Neural cell (in vitro differentiated cells): ENCODE results near the gene PDE2A. TPM values are rescaled to one million over a fixed set of nuclear protein-coding genes. Genes with fewer than 3 reads are reported as not detected.

ENCODE experiments used
- H2AFZ ChIP-seq: fragments of 200-600, 300-800 bp; sonication (generic), shearing (Covaris generic); 2 replicates; pipeline ENCODE4 v1.6.0; 2014; ENCODE audit warnings: low read depth, mild to moderate bottlenecking, antibody characterized with exemption, low read length, moderate library complexity
- H3F3A ChIP-seq: fragments of 200-600 bp; shearing (Covaris generic); 2 replicates; pipeline ENCODE4 v1.6.1; 2016; ENCODE audit warnings: mild to moderate bottlenecking, moderate library complexity, mixed read lengths, antibody characterized with exemption, low read length; ENCODE audit not compliant: insufficient read depth, poor library complexity, severe bottlenecking
- H3K27ac ChIP-seq: fragments of 200-600, 300-800 bp; sonication (generic), shearing (Covaris generic); 2 replicates; pipeline ENCODE4 v1.5.1; 2014; ENCODE audit warnings: mild to moderate bottlenecking, low read length, moderate library complexity
- H3K27me3 ChIP-seq: fragments of 300-800, 200-600 bp; sonication (generic), shearing (Covaris generic); 2 replicates; pipeline ENCODE4 v1.6.0; 2014; ENCODE audit warnings: mild to moderate bottlenecking, low read depth, low read length, moderate library complexity; ENCODE audit not compliant: insufficient read depth
- H3K36me3 ChIP-seq: fragments of 300-800, 200-600 bp; sonication (generic), shearing (Covaris generic); 2 replicates; pipeline ENCODE4 v1.5.1; 2014; ENCODE audit warnings: mild to moderate bottlenecking, antibody characterized with exemption, low read length, moderate library complexity; ENCODE audit not compliant: insufficient read depth
- H3K4me2 ChIP-seq: fragments of 300-800, 200-600 bp; sonication (generic), shearing (Covaris generic); 2 replicates; pipeline ENCODE4 v1.6.0; 2014; ENCODE audit warnings: mild to moderate bottlenecking, low read length
- H3K4me3 ChIP-seq: fragments of 300-800, 200-600 bp; sonication (generic), shearing (Covaris generic); 2 replicates; pipeline ENCODE4 v1.5.1; 2014; ENCODE audit warnings: mild to moderate bottlenecking, low read length, moderate library complexity
- H3K79me2 ChIP-seq: fragments of 200-600 bp; shearing (Covaris generic); replicated peaks from 2 replicates; pipeline ENCODE4 v1.6.0; 2014; ENCODE audit warnings: mild to moderate bottlenecking, low read length, moderate library complexity; ENCODE audit not compliant: insufficient read depth
- H3K9ac ChIP-seq: fragments of 300-800, 200-600 bp; sonication (generic), shearing (Covaris generic); 2 replicates; pipeline ENCODE4 v1.6.1; 2016; ENCODE audit warnings: mild to moderate bottlenecking, low read length, mixed read lengths
- H3K9me2 ChIP-seq: fragments of 200-600 bp; shearing (Covaris generic); 2 replicates; pipeline ENCODE4 v1.6.1; 2016; ENCODE audit warnings: mild to moderate bottlenecking, low read length, mixed read lengths; ENCODE audit not compliant: insufficient read depth
- H3K9me3 ChIP-seq: fragments of 200-600, 300-800 bp; sonication (generic), shearing (Covaris generic); 2 replicates; pipeline ENCODE4 v1.6.1; 2016; ENCODE audit warnings: mild to moderate bottlenecking, mixed run types, low read length, moderate library complexity, mixed read lengths
- H4K20me1 ChIP-seq: fragments of 200-600 bp; shearing (Covaris generic); 2 replicates; pipeline ENCODE4 v1.6.1; 2016; ENCODE audit warnings: mild to moderate bottlenecking, mixed run types; ENCODE audit not compliant: insufficient read depth
- EP300 ChIP-seq: fragments of 450-650 bp; conservative IDR thresholded peaks from 2 replicates; pipeline ENCODE4 v1.6.1; 2014; ENCODE audit warnings: antibody characterized with exemption, mild to moderate bottlenecking, moderate library complexity; ENCODE audit not compliant: poor library complexity, severe bottlenecking
- EZH2 ChIP-seq: fragments of 200-600, 300-800 bp; shearing (Covaris generic), sonication (generic); IDR thresholded peaks from 2 replicates; pipeline ENCODE4 v1.6.1; 2014; ENCODE audit warnings: antibody characterized with exemption, low read length, borderline replicate concordance, mild to moderate bottlenecking; ENCODE audit not compliant: insufficient read depth, poor library complexity, severe bottlenecking
- MXI1 ChIP-seq: fragments of 450-650 bp; conservative IDR thresholded peaks from 2 replicates; pipeline ENCODE4 v1.6.1; 2014; ENCODE audit warnings: antibody characterized with exemption, mild to moderate bottlenecking; ENCODE audit not compliant: poor library complexity, severe bottlenecking
- POLR2AphosphoS5 ChIP-seq: IDR thresholded peaks from 2 replicates; pipeline ENCODE4 v1.6.1; 2012
- RAD21 ChIP-seq: fragments of 450-650 bp; conservative IDR thresholded peaks from 2 replicates; pipeline ENCODE4 v1.6.1; 2014; ENCODE audit warnings: antibody characterized with exemption, mild to moderate bottlenecking, moderate library complexity
- SMC3 ChIP-seq: fragments of 450-650 bp; conservative IDR thresholded peaks from 2 replicates; pipeline ENCODE4 v1.6.1; 2014; ENCODE audit warnings: antibody characterized with exemption, mild to moderate bottlenecking, moderate library complexity; ENCODE audit not compliant: poor library complexity
- TAF1 ChIP-seq: IDR thresholded peaks from 2 replicates; pipeline ENCODE4 v1.6.1; 2012; ENCODE audit warnings: low read depth
- polyA plus RNA-seq: library from polyadenylated mRNA; depleted of rRNA; stranded (reverse); fragments of >200 nt; gene quantifications from 2 replicates; pipeline ENCODE4 v1.2.3, GENCODE V29; 2014
- TF ChIP-seq, protein P1 (sequence below): fragments of 450-650 bp; IDR thresholded peaks from 2 replicates; pipeline ENCODE4 v1.5.1; 2014; ENCODE audit warnings: antibody characterized with exemption, mild to moderate bottlenecking, moderate library complexity; ENCODE audit not compliant: poor library complexity, severe bottlenecking
- TF ChIP-seq, protein P2 (sequence below): IDR thresholded peaks from 2 replicates; pipeline ENCODE4 v1.6.1; 2012; ENCODE audit warnings: borderline replicate concordance

The PDE2A gene
- polyA plus RNA-seq, 1 donor from 2014 or later = 11.6 TPM

DNA sequence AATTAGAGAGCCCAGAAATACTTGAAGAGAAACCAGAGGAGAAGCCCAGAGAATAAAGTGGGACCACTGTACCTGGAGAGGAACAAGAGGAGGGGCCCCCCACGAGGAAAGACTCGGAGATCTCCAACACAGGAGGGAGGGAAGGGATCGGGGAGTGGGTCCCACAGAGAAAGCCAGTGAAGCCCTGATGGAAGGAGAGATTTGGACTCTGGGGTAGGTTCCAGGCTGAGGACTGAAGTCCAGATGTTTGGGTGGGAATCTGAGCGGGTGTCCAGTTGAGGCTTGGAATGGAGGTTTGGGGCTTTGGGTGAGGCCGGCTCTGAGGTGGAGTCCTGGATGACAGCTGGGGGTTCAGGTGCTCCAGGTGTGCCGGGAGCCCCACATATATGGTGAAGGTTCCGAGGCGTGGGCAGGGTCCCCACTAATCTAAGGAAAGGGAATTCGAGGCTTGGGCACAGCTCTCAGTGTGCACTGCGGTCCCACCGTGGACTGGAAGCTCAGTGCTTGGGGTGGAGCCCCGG, 32.6 kb downstream of the PDE2A start:
- H3K9me3 ChIP-seq = no peaks in the 10 kb centered on the region
- no peak overlapping the region for H3K9ac ChIP-seq
- H4K20me1 ChIP-seq = no peaks in the 10 kb centered on the region
- H3K27me3 ChIP-seq = peaks cover 35% of the 10 kb centered on the region
- no peaks in the 10 kb centered on the region for H3K9me2 ChIP-seq
- no peaks in the 10 kb centered on the region for H3K79me2 ChIP-seq
- no peak overlapping the region for H3K27ac ChIP-seq
- no peak overlapping the region for H2AFZ ChIP-seq
- no peaks in the 10 kb centered on the region for H3K36me3 ChIP-seq
- no peaks in the 10 kb centered on the region for H3F3A ChIP-seq
- H3K4me2 ChIP-seq = no peak overlapping the region
- TF ChIP-seq TAF1 (no peak), MXI1 (no peak), POLR2AphosphoS5 (no peak), SMC3 (no peak), EP300 (no peak), RAD21 (no peak), EZH2 (no peak)
- TF ChIP-seq, protein P1, sequence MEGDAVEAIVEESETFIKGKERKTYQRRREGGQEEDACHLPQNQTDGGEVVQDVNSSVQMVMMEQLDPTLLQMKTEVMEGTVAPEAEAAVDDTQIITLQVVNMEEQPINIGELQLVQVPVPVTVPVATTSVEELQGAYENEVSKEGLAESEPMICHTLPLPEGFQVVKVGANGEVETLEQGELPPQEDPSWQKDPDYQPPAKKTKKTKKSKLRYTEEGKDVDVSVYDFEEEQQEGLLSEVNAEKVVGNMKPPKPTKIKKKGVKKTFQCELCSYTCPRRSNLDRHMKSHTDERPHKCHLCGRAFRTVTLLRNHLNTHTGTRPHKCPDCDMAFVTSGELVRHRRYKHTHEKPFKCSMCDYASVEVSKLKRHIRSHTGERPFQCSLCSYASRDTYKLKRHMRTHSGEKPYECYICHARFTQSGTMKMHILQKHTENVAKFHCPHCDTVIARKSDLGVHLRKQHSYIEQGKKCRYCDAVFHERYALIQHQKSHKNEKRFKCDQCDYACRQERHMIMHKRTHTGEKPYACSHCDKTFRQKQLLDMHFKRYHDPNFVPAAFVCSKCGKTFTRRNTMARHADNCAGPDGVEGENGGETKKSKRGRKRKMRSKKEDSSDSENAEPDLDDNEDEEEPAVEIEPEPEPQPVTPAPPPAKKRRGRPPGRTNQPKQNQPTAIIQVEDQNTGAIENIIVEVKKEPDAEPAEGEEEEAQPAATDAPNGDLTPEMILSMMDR = no peak
- TF ChIP-seq, protein P2, sequence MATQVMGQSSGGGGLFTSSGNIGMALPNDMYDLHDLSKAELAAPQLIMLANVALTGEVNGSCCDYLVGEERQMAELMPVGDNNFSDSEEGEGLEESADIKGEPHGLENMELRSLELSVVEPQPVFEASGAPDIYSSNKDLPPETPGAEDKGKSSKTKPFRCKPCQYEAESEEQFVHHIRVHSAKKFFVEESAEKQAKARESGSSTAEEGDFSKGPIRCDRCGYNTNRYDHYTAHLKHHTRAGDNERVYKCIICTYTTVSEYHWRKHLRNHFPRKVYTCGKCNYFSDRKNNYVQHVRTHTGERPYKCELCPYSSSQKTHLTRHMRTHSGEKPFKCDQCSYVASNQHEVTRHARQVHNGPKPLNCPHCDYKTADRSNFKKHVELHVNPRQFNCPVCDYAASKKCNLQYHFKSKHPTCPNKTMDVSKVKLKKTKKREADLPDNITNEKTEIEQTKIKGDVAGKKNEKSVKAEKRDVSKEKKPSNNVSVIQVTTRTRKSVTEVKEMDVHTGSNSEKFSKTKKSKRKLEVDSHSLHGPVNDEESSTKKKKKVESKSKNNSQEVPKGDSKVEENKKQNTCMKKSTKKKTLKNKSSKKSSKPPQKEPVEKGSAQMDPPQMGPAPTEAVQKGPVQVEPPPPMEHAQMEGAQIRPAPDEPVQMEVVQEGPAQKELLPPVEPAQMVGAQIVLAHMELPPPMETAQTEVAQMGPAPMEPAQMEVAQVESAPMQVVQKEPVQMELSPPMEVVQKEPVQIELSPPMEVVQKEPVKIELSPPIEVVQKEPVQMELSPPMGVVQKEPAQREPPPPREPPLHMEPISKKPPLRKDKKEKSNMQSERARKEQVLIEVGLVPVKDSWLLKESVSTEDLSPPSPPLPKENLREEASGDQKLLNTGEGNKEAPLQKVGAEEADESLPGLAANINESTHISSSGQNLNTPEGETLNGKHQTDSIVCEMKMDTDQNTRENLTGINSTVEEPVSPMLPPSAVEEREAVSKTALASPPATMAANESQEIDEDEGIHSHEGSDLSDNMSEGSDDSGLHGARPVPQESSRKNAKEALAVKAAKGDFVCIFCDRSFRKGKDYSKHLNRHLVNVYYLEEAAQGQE = no peak
- peak overlapping the region; percentile 56 for H3K4me3 ChIP-seq

DNA sequence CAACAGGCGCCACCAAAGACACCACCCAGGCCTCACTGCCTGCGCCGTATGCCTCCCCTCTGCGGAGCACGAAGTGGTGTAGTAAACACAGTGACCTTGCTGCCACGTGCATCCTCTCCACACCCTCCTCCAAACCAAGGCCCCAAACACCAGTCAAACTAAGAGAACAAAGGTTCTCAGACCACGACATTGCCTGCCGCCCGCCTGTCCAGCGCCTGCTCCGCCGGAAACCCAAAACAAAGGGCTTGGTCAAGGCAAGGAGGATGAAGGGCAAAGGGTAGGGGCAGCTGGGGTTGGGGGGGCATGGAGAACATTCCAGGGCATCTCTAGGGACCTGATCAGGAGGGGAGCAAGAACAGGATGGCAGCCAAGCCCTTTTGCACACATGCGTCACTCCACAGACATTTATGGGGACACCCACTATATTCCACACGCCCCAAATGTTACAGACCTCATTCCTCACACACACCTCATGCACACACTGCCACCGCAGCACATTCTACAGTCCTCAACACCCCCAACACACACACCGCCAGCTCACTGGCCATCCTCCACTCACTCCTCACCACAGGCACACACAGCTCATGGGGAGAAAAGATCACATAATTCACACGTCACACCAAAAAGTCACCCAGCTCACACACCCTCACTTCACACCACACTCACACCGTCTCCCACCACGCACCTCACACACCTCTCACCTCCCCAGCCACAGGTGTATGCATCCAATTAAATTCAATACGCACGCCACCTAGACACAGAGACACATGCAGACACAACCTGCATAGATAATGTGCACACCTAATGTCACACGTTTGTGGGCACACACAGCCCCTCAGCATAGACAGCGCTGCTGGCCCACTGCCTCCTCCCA, 34.5 kb downstream of the PDE2A start:
- H2AFZ ChIP-seq = no peak overlapping the region
- TF ChIP-seq TAF1 (no peak), MXI1 (no peak), EP300 (no peak)
- TF ChIP-seq, protein P1 = no peak
- H3K27ac ChIP-seq = no peak overlapping the region

More for the DNA sequence above, 34.5 kb downstream of the PDE2A start:
- Histone ChIP-seq H4K20me1 (no peaks in the 10 kb centered on the region), H3K36me3 (no peaks in the 10 kb centered on the region), H3K79me2 (no peaks in the 10 kb centered on the region), H3K4me3 (no peak overlapping the region), H3K9me3 (no peaks in the 10 kb centered on the region), H3K9me2 (no peaks in the 10 kb centered on the region), H3K27me3 (peaks cover 35% of the 10 kb centered on the region), H3F3A (no peaks in the 10 kb centered on the region), H3K4me2 (no peak overlapping the region), H3K9ac (no peak overlapping the region)
